Caco-2 (cell line): ENCODE results near the gene CALCA. TPM values are rescaled to one million over a fixed set of nuclear protein-coding genes. Genes with fewer than 3 reads are reported as not detected.
A peak's percentile ranks its signal among the peaks of the same experiment; 100 is the strongest.

Experiments
- BruUV-seq: library from RNA; stranded (reverse); fragments of 400-500 nt; replicated peaks from 2 replicates; lab custom pipeline; 2021; lab: Mats Ljungman, UMichigan
- CTCF ChIA-PET: fragments of 300-600 bp; sonication (Branson Sonifier 250); formaldehyde crosslinking; loops from one replicate; lab custom pipeline; 2022; ENCODE audit warnings: antibody characterized with exemption; lab: Charles Lee
- POLR2A ChIA-PET: fragments of 300-600 bp; sonication (Branson Sonifier 250); formaldehyde crosslinking; loops from one replicate; lab custom pipeline; 2022; ENCODE audit warnings: antibody characterized with exemption; lab: Charles Lee
- DNase-seq, 2 experiments: peaks; one replicate each; pipeline versions ENCODE4 v3.0.0 to v3.0.0-alpha.2; 2020 to 2022
- H3K27me3 ChIP-seq: replicated peaks from 2 replicates; pipeline ENCODE4 v1.6.0; 2011; ENCODE audit warnings: low read length; ENCODE audit not compliant: control insufficient read depth, insufficient read depth
- H3K36me3 ChIP-seq: 2 replicates; pipeline ENCODE4 v1.5.1; 2011; ENCODE audit warnings: low read length; ENCODE audit not compliant: control insufficient read depth, insufficient read depth
- H3K4me1 ChIP-seq: fragments of 250-450 bp; sonication (Bioruptor Pico); 2 replicates; pipeline ENCODE4 v1.5.1; 2020; ENCODE audit warnings: mild to moderate bottlenecking
- H3K4me3 ChIP-seq: 2 replicates; pipeline ENCODE4 v1.5.1; 2011; ENCODE audit warnings: low read depth, mild to moderate bottlenecking, control low read depth, low read length
- H3K9me3 ChIP-seq: fragments of 250-450 bp; sonication (Bioruptor Pico); 2 replicates; pipeline ENCODE4 v1.5.1; 2020; ENCODE audit warnings: mild to moderate bottlenecking, moderate library complexity
- H3K27ac Mint-ChIP-seq: one replicate; pipeline ENCODE4 v1.8.0; 2022; ENCODE audit warnings: mixed read lengths; ENCODE audit not compliant: unreplicated experiment
- H3K27me3 Mint-ChIP-seq: one replicate; pipeline ENCODE4 v1.8.0; 2022; ENCODE audit warnings: mixed read lengths; ENCODE audit not compliant: insufficient read depth, unreplicated experiment
- H3K36me3 Mint-ChIP-seq: one replicate; pipeline ENCODE4 v1.8.0; 2022; ENCODE audit warnings: mild to moderate bottlenecking, mixed read lengths; ENCODE audit not compliant: insufficient read depth, unreplicated experiment
- H3K4me1 Mint-ChIP-seq: one replicate; pipeline ENCODE4 v1.8.0; 2022; ENCODE audit warnings: low read depth, mixed read lengths; ENCODE audit not compliant: unreplicated experiment
- H3K4me3 Mint-ChIP-seq: one replicate; pipeline ENCODE4 v1.8.0; 2022; ENCODE audit warnings: mild to moderate bottlenecking, moderate library complexity, mixed read lengths; ENCODE audit not compliant: unreplicated experiment
- H3K9me3 Mint-ChIP-seq: one replicate; pipeline ENCODE4 v1.8.0; 2022; ENCODE audit warnings: mixed read lengths; ENCODE audit not compliant: unreplicated experiment
- CTCF ChIP-seq, 2 experiments: fragments of 200-600 bp in 1 of 2; IDR thresholded peaks; 1 replicate in 1 of 2; 2 replicates in 1 of 2; pipeline versions ENCODE4 v1.5.1 to v1.8.0; 2011 to 2022; ENCODE audit warnings: antibody characterized with exemption in 1 of 2, control low read depth in 1 of 2, inconsistent platforms in 1 of 2, low read depth in 1 of 2, low read length in 1 of 2, mild to moderate bottlenecking in 1 of 2, moderate library complexity in 1 of 2; ENCODE audit not compliant: insufficient read depth in 1 of 2, severe bottlenecking in 1 of 2, unreplicated experiment in 1 of 2
- intact Hi-C: fragments of 100-400 bp; cut with micrococcal nuclease; formaldehyde crosslinking; loops from one replicate; pipeline ENCODE4 v1.10.0; 2022; ENCODE audit not compliant: unreplicated experiment
- total RNA-seq: library from RNA; stranded (reverse); gene quantifications from 2 replicates; pipeline ENCODE4 v1.2.3, GENCODE V29; 2022

Gene CALCA
- total RNA-seq, 1 experiment from 2014 or later: not detected

GRCh38 chr11:14972581-14973495 lies 687 bp upstream of the CALCA start:
- no TSS peak for BruUV-seq
- Mint-ChIP-seq H3K27me3 (peaks cover 29% of the 10 kb centered on the region), H3K9me3 (no peaks in the 10 kb centered on the region), H3K4me1 (no peaks in the 10 kb centered on the region), H3K4me3 (no peak overlapping the region), H3K27ac (no peak overlapping the region), H3K36me3 (no peaks in the 10 kb centered on the region)
- no peak for TF ChIP-seq CTCF (IDR thresholded peaks at IDR 0.05; ENCODE audit: insufficient read depth in 1 of 2, low read depth in 1 of 2, low read length in 1 of 2, severe bottlenecking in 1 of 2, unreplicated experiment in 1 of 2)
- no peak overlapping the region for H3K4me3 ChIP-seq
- H3K9me3 ChIP-seq: no peaks in the 10 kb centered on the region
- H3K27me3 ChIP-seq: peaks cover 1% of the 10 kb centered on the region
- CTCF ChIA-PET: no interaction called here
- DNase-seq: no peak
- H3K36me3 ChIP-seq: no peaks in the 10 kb centered on the region
- H3K4me1 ChIP-seq: no peaks in the 10 kb centered on the region
- intact Hi-C loops: loop anchor here (10.0 kb wide), 1 partner anchor 232 kb away; no protein-coding TSS in a partner anchor
- POLR2A ChIA-PET: interaction anchor here (0.7 kb wide), 1 partner anchor 1694 kb away, joined by 4 read pairs; no protein-coding TSS in a partner anchor

GRCh38 chr11:14969901-14970323 lies 2.2 kb downstream of the CALCA start:
- no peak overlapping the region for H3K4me3 Mint-ChIP-seq
- no TSS peak for BruUV-seq
- Histone ChIP-seq H3K4me3 (no peak overlapping the region), H3K36me3 (no peaks in the 10 kb centered on the region), H3K9me3 (no peaks in the 10 kb centered on the region), H3K4me1 (no peaks in the 10 kb centered on the region), H3K27me3 (peaks cover 1% of the 10 kb centered on the region)
- H3K27ac Mint-ChIP-seq: no peak overlapping the region
- H3K9me3 Mint-ChIP-seq: no peaks in the 10 kb centered on the region
- intact Hi-C loops: loop anchor here (10.0 kb wide), 1 partner anchor 235 kb away; no protein-coding TSS in a partner anchor
- TF ChIP-seq CTCF (IDR thresholded peaks at IDR 0.05; ENCODE audit: insufficient read depth in 1 of 2, low read depth in 1 of 2, low read length in 1 of 2, severe bottlenecking in 1 of 2, unreplicated experiment in 1 of 2): peak; percentile 34 to 50
- peak in 1 of 2 experiments; percentile 58 for DNase-seq
- H3K27me3 Mint-ChIP-seq: peaks cover 20% of the 10 kb centered on the region
- no peaks in the 10 kb centered on the region for H3K36me3 Mint-ChIP-seq
- H3K4me1 Mint-ChIP-seq: no peaks in the 10 kb centered on the region
- ChIA-PET POLR2A (no interaction called here), CTCF (interaction anchor here (0.6 to 1.0 kb wide), 2 partner anchors 35 to 62 kb away, joined by 3 to 6 read pairs; no protein-coding TSS in a partner anchor)

GRCh38 chr11:14967581-14968243 lies 4.4 kb downstream of the CALCA start:
- Mint-ChIP-seq H3K36me3 (no peaks in the 10 kb centered on the region), H3K27me3 (peaks cover 20% of the 10 kb centered on the region), H3K4me3 (no peak overlapping the region), H3K27ac (no peak overlapping the region), H3K4me1 (no peaks in the 10 kb centered on the region), H3K9me3 (no peaks in the 10 kb centered on the region)
- no peaks in the 10 kb centered on the region for H3K9me3 ChIP-seq
- ChIA-PET POLR2A (no interaction called here), CTCF (no interaction called here)
- no peak overlapping the region for H3K4me3 ChIP-seq
- no TSS peak for BruUV-seq
- intact Hi-C loops: no loop called here
- TF ChIP-seq CTCF (IDR thresholded peaks at IDR 0.05; ENCODE audit: insufficient read depth in 1 of 2, low read depth in 1 of 2, low read length in 1 of 2, severe bottlenecking in 1 of 2, unreplicated experiment in 1 of 2): no peak
- H3K4me1 ChIP-seq: no peaks in the 10 kb centered on the region
- no peaks in the 10 kb centered on the region; the same call in 1 of the 2 replicates for H3K27me3 ChIP-seq
- no peaks in the 10 kb centered on the region for H3K36me3 ChIP-seq
- DNase-seq: no peak
